GM18499 (cell line): ENCODE data around the gene ABHD16B.
"Not testable (repeated sequence)": the region's sequence is repeated elsewhere in the genome, so short reads cannot be mapped to it uniquely, and the experiment has no call there.

Experiments used
- ATAC-seq: cut with Tn5 transposase; IDR thresholded peaks from one replicate; pipeline ENCODE4 v1.9.1; 2021; ENCODE audit warnings: moderate number of reproducible peaks; ENCODE audit not compliant: insufficient read depth, unreplicated experiment

The ABHD16B gene

DNA sequence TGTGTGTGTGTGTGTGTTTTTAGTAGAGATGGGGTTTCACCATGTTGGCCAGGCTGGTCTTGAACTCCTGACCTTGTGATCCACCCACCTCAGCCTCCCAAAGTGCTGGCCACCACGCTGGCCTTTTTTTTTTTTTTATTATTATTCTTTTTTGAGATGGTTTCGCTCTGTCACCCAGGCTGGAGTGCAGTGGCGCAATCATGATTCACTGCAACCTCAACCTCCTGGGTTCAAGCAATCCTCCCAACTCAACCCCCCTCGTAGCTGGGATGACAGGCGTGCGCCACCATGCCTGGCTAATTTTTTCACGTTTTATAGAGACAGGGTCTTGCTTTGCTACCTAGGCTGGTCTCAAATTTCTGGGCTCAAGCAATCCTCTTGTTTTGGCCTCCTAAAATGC, 12.9 kb downstream of the ABHD16B start:
- not testable (repeated sequence) for ATAC-seq

- no peak for ATAC-seq
These were observed 15.3 kb downstream of the ABHD16B start for GRCh38 chr20:63876489-63877036.

DNA sequence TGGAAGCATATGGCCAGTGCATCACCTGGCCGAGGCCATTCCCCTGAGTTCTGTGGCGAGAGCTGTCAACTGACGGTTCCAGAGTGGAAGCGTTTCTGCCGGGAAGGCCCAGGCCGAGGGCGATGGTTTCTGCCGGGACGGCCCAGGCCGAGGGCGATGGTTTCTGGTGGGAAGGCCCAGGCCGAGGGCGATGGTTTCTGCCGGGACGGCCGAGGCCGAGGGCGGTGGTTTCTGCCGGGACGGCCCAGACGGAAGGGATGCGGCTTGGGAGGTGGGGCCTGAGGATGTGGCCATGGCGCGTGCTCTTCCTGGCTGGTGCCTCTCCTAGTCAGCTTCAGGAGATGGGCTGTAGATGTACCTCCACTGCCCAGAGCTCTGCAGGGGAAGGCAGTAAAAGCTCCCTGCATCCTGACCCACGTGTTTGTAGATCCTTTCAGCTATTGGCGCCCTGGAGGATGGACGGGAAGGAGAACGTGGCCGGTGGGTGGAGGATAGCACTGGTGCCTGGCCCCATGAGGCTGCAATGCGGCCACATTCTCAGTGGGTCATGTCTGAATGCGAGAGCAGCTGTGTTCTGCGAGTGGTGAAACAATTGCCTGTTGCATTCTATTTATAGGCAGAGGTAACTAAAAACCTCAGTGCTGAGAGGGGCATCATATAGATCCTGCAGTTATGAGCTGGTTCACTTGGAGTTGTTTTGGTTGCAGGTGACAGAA, 16.6 kb downstream of the ABHD16B start:
- no peak for ATAC-seq

- ATAC-seq, result no peak
These were observed 17.8 kb downstream of the ABHD16B start for GRCh38 chr20:63878899-63879663.

GRCh38 chr20:63880901-63881300, 19.6 kb downstream of the ABHD16B start:
- ATAC-seq, result not testable (repeated sequence)

GRCh38 chr20:63881451-63882226, 20.3 kb downstream of the ABHD16B start:
- ATAC-seq, result no peak

DNA sequence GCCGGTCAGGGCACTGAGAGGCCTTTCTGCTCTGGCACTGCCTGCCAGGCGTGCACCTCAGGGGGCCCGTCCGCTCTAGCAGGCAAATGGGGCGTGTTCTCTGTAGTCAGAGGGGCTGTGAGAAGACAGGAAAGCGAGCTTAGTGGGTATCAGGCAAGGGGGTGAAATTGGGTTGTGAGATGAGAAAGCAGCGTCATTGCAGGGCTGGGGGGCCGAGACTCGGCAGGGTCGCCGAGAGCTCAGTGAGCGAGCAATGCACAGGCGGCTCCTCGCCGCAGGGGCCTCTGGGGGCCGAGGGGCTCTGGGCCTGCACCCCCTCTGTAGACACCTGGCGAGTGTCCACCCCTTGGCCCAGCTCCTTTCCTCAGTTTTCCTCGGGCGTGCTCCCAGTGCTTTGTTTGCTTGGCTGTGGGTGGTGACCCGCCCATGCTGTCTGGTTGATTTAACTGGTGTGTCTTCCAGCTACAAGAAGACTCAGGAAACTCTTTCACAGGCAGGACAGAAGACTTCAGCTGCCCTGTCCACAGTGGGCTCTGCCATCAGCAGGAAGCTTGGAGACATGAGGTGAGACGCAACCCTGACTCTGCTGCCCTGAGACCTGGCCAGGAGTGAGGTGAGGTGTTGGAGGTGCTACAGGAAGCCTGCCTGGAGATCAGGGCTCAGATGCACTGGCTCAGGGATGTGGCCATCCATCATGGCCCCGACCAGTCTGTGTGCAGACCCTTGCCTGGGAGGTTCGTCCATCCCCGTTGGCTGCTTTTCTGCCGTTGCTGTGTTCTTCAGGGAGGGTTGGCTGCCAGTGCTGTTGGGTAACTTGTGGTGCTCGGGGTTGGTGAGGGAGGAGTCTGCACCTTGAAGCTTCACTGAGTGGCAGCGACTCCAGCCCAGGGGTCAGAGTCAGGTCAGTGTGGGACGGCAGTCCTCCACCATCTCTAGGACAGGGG, 21.2 kb downstream of the ABHD16B start:
- ATAC-seq, result no peak

GRCh38 chr20:63883201-63883593, 21.9 kb downstream of the ABHD16B start:
- ATAC-seq, result no peak

GRCh38 chr20:63884506-63885263, 23.4 kb downstream of the ABHD16B start:
- ATAC-seq, result no peak

GRCh38 chr20:63885264-63886053, 24.2 kb downstream of the ABHD16B start:
- no peak for ATAC-seq

DNA sequence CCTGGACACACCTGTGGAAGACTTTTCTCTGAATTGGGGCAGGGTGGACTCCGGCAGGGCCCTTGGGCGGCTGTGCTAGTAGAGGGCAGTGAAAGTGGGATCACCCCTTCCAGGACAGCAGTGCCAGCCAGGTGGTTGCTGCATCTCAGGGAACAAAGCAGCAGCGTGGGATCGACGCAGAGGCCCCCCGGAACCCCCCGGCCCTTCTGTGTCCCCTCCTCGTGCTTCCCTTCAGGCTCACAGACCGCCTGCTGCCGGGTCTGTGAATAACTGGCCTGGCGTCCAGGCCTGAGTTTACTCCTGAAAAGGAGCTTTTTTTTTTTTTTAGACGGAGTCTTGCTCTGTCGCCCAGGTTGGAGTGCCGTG, 24.7 kb downstream of the ABHD16B start:
- ATAC-seq, result no peak

DNA sequence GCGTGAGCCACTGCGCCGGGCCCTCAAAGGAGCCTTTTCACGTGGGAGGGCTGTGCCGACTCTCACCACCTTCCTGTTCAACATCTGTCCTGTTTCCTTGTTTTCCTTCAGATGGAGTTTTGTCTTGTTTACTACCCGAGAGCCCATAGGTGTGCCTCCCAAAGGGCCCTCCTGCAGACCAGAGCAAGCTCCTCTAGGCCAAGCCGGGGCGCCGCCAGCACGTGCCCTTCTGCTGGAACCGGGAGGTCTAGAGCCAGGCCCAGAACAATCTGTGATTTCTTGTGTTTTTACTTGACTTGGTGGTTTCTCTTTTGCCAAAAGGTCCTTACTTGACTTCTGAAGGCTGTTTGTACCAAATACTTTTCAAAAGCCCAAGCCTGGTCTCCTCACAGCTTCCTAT, 25.6 kb downstream of the ABHD16B start:
- ATAC-seq, result no peak

- no peak for ATAC-seq
These were observed 28.2 kb downstream of the ABHD16B start for GRCh38 chr20:63889241-63890200.

GRCh38 chr20:63890201-63890576, 28.9 kb downstream of the ABHD16B start:
- no peak for ATAC-seq

DNA sequence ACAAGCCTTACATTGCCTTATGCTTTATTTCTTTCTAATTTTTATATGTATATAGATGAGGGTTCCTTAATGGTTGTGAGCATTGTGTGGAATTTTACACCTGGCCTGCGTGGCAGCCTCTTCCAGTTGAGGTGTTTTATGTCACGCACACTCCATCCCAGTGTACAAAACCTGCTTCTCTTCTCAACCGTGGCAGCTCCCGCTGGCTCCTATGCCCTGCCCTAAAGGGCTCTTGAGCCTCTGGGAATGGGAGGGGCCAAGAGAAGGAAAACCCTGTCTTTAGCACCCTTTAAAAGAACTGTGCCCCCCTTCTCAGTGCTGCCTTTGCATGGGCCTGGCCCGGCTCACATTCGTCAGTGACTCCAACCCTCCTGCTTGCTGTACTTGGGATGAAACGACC, 29.3 kb downstream of the ABHD16B start:
- no peak for ATAC-seq

- ATAC-seq, result no peak
These were observed 30.0 kb downstream of the ABHD16B start for GRCh38 chr20:63891061-63892002.
